NCI-H1694 (cell line): ENCODE measurements around the gene KLF15.

Source experiments
- DNase-seq: peaks from one replicate; lab custom pipeline; 2025; lab: John Stamatoyannopoulos, UW

KLF15 gene

DNA sequence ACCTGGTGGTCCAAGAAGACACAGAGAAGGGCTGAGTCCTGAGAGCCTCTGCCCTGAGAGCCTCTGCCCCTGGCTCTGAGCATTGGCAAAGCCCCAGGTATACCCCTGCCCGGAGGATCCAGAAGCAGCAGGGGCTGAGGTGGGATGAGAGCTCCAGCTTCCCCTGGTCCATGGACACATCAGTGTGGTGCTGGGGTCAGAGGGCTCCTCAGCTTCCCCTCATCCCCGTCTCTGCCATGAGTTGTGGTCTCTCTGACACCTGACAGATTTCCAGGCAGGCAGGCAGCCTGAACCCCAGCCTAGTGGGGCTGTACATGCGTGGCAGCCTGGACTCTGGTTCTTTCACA, 3.5 kb upstream of the KLF15 start:
- DNase-seq: no peak

GRCh38 chr3:126360046-126360713, 3.0 kb upstream of the KLF15 start:
- no peak for DNase-seq

DNA sequence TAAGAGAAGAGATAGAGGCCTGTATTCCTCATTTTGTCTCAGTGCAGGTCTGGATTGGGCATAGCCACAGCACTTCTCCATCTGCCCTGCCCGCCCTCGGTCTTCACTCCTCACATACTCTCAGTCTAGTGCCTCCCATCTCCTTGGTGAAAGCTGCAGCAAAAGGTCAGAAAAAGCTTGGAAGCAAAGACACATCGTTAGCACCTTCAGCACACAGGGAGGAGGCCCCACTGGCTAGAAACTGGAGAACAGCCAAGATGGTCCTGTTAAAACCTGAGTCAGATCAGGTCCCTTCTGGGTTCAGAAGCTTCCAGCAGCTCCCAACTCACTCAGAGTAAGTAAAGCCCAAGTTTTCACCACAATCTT, 1.6 kb upstream of the KLF15 start:
- DNase-seq: no peak

DNA sequence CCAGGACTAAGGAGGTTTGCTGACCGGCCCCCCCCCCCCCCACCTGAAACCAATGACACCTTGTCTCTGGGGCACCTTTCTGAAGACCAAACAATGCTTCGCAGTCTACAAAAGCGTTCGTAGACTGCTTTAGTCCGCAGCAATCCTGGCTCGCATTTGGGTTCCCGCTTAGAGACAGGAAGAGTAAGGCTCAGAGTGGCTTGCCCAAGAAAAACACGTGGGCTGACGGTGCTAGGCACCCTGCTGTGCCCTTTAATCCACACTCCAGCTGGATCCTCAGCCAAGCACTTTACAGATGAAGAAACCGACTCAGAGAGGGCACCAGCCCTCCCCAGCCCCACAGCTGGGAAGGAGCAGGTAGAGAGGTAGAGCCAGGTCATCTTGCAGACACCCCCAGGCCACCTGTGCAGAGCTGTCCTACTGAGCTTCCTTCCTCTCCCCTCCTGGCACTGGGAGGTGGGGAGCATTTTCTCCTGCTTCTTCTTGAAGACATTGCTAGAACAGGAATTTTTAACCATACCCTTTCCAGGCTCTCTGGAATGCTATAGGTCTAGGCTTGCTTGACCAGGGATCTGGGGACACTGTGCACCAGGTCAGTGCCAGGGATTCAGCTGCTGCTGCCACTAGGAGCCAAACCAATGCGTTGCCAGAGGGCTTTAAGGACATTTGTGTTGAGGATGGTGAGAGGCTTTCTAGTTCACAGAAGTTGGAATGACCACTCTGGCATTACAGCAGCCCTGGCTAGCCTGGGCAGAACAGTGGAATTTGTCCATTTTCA, 1.0 kb upstream of the KLF15 start:
- DNase-seq: no peak

GRCh38 chr3:126356373-126357264, 589 bp downstream of the KLF15 start:
- DNase-seq: no peak

DNA sequence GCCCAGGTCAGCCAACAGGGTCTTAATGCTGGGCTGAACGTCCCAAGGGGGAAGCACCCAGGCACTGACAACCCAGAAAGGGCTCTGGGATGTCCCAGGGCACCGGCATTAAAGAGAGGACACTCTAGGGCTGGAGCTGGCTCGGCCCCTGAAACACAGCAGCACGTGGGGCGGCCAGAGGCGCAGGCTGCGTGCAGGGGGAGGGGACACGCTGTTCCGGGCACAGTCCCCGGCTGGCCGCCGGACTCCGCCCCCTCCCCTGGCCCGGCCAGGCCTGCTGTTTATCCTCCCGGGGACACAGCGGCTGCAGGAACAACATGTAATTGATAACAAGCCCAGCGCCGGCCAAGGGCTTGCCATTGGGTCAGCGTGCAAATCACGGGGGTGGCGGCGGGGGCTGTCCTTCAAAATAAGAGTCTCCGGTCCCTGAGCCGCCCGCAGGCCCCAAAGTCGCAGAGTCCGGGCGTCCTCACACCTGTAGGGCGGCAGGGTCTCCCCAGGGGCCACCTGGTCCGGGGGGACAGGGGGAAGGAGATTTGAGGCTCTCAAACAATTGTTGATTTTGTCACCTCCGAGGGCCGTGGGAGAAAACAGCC, 1.3 kb downstream of the KLF15 start:
- no peak for DNase-seq

DNA sequence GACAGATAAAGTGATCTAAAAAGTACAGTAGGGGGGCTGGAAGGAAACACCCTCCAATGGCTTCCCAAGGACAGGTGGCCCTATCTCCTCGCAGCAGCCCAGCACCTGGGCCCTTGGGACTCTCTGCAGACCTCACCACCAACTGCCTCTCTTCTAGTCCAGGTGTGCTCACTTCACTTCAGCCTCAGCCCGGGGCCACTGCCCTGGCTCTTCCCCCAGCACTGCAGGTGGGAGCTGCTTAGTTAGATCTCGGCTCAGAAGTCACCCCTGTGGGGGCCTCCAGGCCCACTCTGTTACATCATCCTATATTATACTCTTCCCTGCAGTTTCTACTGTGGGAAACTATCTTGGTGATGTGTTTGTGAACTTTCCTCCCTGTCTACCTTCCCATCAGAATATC, 2.0 kb downstream of the KLF15 start:
- DNase-seq: no peak

- no peak for DNase-seq
Measured at GRCh38 chr3:126354776-126355175, 2.4 kb downstream of the KLF15 start.

DNA sequence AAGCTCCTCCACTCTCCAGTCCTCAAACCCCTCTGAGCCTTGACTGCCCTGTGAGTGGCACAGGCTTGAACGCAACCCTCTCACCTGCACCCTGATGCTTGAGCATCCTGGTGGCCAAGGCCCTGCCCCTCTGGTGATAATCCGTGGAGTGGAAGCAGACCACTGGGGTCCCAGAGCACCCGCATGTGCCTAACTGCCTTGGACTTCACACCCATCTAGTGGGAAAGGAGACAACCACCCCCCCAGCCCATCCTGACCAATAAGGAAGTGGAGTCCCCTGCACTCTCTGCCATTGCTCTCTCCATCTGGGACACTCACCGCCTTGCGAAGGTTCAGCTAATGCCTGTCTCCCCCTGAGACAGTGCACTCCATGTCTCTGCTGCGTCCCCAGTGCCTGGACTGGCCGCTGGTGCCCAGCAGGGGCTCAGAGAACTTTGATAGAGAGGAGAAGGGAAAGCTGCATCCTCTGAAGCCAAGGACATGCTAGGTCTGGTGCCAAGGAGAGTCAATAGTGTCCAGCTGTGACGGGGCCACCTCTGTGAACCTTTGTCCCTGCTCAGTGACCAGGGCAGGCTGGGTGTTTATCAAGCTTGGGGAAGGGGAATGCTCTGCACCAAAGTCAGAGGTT, 3.4 kb downstream of the KLF15 start:
- no peak for DNase-seq

- DNase-seq: no peak
Measured at GRCh38 chr3:126352476-126353454, 4.4 kb downstream of the KLF15 start.

GRCh38 chr3:126351771-126352475, 5.3 kb downstream of the KLF15 start:
- DNase-seq: no peak

GRCh38 chr3:126351086-126351770, 6.0 kb downstream of the KLF15 start:
- DNase-seq: no peak

GRCh38 chr3:126350502-126351085, 6.6 kb downstream of the KLF15 start:
- no peak for DNase-seq

DNA sequence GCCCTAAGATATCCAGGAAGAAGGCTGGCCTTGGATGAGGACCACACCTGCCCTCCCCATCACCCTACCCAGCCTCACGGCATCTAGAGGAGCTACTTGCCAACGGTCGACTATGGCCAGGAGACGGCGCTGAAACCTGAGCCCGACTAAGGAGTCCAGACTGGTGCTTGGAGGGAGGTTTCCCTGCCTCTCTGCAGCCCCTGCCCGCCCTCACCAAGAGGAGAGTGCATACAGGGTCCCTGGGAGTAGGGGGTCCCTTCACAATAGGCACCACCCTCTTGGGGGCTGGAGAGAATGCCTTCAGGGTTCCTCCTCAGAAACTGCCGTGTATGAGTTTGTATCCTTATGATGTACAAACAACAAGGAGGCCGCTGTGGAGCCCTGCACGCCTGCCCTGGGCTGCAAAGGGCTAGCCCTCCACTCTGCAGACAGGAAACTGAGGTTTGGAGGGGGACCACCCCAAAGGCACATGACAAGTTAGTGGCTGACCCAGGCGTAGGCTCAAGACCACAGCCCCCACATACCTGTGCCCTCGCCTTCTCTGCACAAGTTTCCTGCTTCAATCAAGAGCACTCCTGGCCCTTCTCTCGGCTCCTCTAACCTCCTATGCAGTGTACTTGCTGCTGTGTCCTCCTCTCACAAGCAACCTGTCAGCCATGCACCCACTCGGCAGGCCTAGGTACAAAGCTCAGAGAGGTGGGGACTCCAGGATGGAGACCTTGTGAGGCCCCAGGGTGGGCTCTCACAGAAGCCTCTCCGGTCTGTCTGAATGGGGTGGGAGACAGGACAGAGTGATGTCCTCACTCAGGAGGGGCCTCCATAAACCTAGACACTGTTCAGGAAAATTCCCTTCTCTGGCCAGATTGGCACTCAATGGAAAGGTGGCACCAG, 7.4 kb downstream of the KLF15 start:
- no peak for DNase-seq

DNA sequence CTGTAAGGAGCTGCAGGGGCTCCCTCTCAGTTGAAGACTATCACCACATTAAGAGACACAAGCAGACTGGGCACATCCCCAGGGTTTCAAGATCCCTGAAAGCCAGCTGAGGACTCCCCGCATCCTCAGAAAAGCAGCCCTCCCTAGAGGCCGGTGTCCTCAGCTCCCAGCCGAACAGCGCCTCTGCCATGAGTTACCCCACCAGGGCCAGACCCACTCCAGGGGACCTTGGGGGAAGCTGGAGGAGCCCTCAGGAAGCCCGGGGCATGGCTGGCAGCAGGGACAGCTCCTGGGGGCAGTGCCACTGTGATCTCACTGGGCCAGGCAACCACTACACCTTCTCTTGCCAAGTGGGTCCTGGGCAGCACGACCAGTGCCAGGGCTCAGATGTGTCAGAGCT, 8.1 kb downstream of the KLF15 start:
- DNase-seq: no peak

GRCh38 chr3:126348308-126348920, 8.8 kb downstream of the KLF15 start:
- DNase-seq: no peak

DNA sequence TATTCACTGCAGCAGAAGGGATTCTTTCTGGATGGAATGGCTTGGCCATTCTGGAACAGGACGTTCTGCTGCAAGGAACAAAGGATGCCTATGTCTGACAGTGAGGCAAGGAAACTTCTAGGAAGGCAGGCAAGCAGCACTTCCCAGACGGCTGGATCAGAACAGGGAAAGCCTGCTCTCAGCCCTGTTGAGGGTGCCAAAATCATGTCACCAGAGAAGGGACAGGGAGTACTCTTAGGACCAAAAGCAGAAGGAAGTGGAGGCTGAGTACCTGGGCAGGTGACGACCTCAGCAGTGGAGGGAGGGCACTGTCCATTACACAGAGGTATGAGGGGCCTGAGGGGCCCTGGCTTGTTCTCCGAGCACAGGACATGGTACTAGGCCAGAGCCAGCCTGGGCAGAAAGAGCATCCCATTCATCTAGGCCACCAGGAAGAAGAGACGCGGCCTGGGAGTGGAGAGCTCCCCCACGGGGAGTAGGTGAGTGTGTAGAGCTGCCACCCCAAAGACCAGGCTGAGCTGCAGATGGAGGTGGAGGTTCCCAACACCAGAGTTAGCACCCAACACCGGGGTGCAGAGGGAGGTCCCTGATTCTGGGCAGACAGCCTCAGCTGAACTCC, 9.6 kb downstream of the KLF15 start:
- no peak for DNase-seq
